Hematopoietic multipotent progenitor cell (in vitro differentiated cells): ENCODE results near the gene UMAD1. TPM values are rescaled to one million over a fixed set of nuclear protein-coding genes. Genes with fewer than 3 reads are reported as not detected.

Experiments
- DNase-seq, 3 donors: peaks; one replicate each; pipeline ENCODE4 v3.0.0-alpha.2; 2011 to 2015; ENCODE audit warnings: low read depth in 2 of 3, low spot score in 2 of 3
- total RNA-seq: library from RNA; depleted of rRNA; stranded (reverse); fragments of >200 nt; gene quantifications from one replicate; pipeline ENCODE4 v1.2.3, GENCODE V29; 2012

The UMAD1 gene
- total RNA-seq, 1 donor, result 9.4 TPM

GRCh38 chr7:7718492-7718891 lies 77.9 kb downstream of the UMAD1 start, which contains the start of gene RPA3:
Gene RPA3 (minus strand): TSS chr7:7718607. CDS start chr7:7640418, 78,189 bp downstream.
- no peak for DNase-seq

GRCh38 chr7:7719236-7719635 lies 78.7 kb downstream of the UMAD1 start:
- peak in 2 of 3 donors; percentile 8 to 14 for DNase-seq

GRCh38 chr7:7720193-7720592 lies 79.6 kb downstream of the UMAD1 start:
- no peak for DNase-seq

GRCh38 chr7:7720750-7721621 lies 80.4 kb downstream of the UMAD1 start:
- DNase-seq, result no peak

GRCh38 chr7:7731732-7732131 lies 91.2 kb downstream of the UMAD1 start:
- no peak for DNase-seq

GRCh38 chr7:7732621-7733281 lies 92.2 kb downstream of the UMAD1 start:
- DNase-seq, result no peak

- no peak for DNase-seq
These were observed 96.1 kb downstream of the UMAD1 start for GRCh38 chr7:7736671-7737070.

GRCh38 chr7:7737674-7738073 lies 97.1 kb downstream of the UMAD1 start:
- no peak for DNase-seq

- no peak for DNase-seq
These were observed 97.6 kb downstream of the UMAD1 start for GRCh38 chr7:7738177-7738576.

- DNase-seq, result no peak
These were observed 98.1 kb downstream of the UMAD1 start for GRCh38 chr7:7738622-7739021.

- DNase-seq, result no peak
These were observed 98.9 kb downstream of the UMAD1 start for GRCh38 chr7:7739204-7740036.

- no peak for DNase-seq
These were observed 99.4 kb downstream of the UMAD1 start for GRCh38 chr7:7740037-7740355.

- no peak for DNase-seq
These were observed 101.7 kb downstream of the UMAD1 start for GRCh38 chr7:7742223-7742622.

GRCh38 chr7:7745258-7745657 lies 104.7 kb downstream of the UMAD1 start:
- no peak for DNase-seq

- no peak for DNase-seq
These were observed 105.4 kb downstream of the UMAD1 start for GRCh38 chr7:7745966-7746365.

- DNase-seq, result no peak
These were observed 105.9 kb downstream of the UMAD1 start for GRCh38 chr7:7746458-7746857.

GRCh38 chr7:7750571-7751242 lies 110.2 kb downstream of the UMAD1 start:
- no peak for DNase-seq

GRCh38 chr7:7751243-7752092 lies 110.9 kb downstream of the UMAD1 start:
- DNase-seq, result no peak

GRCh38 chr7:7756577-7756976 lies 116.0 kb downstream of the UMAD1 start:
- no peak for DNase-seq

GRCh38 chr7:7757576-7757975 lies 117.0 kb downstream of the UMAD1 start:
- DNase-seq, result no peak
